ENCODE measurements around the gene SEMA4B.
"Not testable (repeated sequence)": the region's sequence is repeated elsewhere in the genome, so short reads cannot be mapped to it uniquely, and the experiment has no call there.

The SEMA4B gene

DNA sequence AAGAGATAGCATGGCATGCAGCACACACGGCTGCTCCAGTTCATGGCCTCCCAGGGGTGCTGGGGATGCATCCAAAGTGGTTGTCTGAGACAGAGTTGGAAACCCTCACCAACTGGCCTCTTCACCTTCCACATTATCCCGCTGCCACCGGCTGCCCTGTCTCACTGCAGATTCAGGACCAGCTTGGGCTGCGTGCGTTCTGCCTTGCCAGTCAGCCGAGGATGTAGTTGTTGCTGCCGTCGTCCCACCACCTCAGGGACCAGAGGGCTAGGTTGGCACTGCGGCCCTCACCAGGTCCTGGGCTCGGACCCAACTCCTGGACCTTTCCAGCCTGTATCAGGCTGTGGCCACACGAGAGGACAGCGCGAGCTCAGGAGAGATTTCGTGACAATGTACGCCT lies 27.8 kb downstream of the SEMA4B start:
- no peak for DNase-seq

DNA sequence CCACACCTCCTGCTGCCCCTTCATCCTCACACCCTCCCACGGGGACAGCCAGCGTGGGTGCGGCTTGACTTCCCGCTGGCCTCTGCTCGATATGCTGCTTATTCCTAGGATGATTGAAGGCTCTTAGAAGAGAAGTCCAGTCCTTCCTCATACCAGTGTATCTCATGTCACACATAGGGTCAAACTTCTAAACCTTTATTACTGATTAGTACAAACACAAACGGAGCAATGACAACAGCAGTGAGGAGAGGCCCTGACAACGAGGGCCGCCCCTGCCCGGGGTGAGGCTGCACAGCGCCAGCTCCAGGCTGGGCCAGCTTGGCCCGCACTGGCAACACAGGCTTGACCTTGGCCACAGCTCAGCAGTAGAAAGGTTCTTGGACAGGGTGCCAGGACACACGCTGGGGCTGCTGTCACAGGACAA lies 29.0 kb downstream of the SEMA4B start:
- DNase-seq: no peak

DNA sequence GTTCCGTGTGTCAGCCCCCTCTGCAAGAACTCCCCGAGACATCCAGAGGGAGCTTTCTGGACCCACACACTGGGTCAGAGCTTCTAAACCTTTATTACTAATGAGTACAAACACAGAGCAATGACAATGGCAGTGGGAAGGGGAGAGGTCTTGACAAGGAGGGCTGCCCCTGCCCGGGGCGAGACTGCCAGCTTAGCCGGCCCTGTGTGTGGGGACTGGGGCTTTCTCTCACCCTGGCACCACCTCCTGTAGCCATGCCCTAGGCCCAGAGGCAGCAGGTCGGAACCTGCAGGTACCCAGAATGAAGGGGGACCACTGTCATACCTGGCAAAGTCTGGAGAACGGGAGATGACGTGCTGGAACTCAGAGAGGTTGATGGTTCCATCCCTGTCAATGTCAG lies 29.5 kb downstream of the SEMA4B start:
- no peak for DNase-seq

DNA sequence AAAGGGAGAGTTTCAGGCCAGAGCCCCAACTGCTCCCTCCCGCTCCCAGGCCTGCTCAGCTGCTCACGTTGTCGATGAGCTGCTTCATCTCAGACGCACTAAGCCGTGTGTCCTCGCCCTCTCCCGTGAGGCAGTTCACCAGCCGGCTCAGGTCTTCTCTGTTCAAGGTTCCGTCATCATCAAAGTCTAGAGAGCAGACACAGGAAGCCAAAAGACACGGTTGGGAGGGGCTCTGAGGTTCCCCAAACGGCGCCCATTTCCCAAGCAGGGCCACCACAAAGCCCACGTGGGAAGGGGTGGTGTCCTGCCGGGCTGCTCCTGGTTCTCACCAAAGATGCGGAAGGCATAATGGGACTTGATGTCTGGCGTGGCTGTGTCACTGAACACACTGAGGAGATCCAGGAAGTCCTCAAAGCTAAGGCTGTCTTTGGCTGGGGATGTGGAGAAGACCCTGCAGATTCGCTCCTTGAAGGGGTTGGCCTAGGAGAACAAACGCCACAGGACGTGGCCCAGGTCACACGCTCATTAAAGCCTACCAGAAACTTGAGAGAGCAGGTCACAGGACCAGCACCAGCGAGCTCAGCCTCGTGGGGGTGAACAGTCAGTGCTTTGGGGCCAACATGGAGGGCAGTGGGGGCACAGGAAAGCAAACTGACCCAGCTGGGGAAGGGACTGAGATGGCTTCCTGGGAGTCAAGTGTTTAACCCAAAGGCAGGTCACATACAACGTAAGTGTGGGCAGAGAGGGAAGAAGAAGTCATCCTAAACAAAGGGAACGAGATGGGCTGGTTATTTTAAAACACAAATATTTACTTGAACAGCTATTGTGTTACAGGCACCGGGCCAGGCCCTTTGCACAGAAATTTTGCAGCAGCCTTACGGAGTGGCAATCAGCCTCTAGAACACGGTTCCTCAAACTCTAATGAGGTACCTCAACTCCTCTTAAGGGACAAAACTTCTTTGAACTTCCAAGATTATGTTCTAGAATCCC lies 30.2 kb downstream of the SEMA4B start:
- DNase-seq: peak; percentile 89

DNA sequence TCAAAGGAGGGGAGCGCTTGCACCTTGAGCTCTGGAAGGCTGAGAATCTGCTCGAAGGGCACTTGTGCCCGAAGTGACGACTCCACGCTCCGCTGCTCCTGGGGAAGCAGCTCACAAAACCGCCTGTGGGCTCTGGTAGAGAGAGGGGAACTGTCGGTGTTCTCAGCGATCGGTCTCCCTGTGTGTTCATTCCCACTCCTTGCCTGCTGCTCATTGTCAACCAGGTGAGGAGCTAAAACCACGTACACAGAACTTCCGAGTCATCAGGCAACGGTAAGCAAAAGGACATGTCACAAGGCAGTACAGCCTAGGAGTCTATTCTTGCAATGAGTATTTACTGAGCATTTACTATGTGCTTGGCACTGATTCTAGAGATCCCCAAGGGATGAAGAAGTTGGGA lies 31.1 kb downstream of the SEMA4B start:
- DNase-seq: peak; percentile 27

DNA sequence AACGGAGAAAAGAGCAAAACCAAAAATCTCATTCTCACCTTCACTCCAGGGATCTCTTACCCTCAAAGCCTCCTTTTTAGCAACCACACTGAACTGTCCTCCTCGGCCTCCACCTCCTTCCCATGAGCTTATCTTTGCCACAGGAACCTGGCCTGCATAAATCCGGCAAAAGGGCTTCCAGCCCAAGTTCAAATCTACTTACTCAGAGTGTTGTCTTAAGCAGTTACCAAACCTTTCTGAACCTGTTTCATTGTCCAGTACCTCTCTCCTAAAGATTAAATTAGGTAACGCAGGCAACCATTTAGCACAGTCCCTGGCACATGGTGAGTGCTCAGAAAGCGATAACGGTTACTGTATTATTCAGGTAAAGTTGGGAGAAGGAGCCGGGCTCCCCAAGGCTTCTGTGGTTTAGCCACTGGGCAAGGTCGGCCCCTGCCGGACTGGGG lies 31.8 kb downstream of the SEMA4B start:
- DNase-seq: no peak

DNA sequence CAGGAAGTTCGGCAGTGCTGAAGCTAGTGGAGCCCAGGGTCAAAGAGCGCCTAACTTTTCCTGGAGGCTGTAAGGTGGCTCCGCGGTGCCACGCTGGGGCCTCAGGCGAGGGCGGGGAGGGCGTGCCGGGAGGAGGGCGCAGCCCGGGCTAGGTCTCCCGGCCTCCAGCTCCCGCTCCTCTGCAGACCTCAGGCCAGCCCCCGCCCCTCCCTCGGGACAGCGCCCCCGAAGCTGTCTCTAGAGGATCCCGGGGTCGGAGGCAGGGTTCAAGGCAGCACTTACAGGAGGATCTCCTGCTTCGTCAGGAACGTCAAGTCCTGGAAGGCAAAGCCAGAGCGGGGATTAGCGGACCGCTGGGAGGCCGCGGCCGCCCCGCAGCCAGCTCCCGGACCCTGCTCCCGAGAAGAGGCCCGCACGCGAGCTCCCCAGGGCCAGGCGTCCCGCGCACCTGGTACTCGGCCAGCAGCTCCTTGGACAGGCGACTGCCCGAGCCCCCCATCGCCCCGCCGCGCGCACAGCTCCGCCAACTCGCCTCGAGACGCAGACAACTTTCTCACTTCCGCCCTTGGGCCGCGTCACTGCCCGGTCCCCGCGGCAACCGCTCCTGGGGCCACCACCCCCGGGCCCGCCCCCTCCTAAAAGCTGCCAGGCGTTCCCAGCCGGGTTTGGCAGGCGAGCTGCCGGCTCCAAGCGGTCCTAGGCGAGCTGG lies 32.4 kb downstream of the SEMA4B start, which contains the start of gene CIB1:
Gene CIB1, minus strand, starts transcription at position 555 of the 709 bp plus-strand sequence. Its CDS starts 56 bp downstream, at position 499.
- peak; percentile 98 for DNase-seq

DNA sequence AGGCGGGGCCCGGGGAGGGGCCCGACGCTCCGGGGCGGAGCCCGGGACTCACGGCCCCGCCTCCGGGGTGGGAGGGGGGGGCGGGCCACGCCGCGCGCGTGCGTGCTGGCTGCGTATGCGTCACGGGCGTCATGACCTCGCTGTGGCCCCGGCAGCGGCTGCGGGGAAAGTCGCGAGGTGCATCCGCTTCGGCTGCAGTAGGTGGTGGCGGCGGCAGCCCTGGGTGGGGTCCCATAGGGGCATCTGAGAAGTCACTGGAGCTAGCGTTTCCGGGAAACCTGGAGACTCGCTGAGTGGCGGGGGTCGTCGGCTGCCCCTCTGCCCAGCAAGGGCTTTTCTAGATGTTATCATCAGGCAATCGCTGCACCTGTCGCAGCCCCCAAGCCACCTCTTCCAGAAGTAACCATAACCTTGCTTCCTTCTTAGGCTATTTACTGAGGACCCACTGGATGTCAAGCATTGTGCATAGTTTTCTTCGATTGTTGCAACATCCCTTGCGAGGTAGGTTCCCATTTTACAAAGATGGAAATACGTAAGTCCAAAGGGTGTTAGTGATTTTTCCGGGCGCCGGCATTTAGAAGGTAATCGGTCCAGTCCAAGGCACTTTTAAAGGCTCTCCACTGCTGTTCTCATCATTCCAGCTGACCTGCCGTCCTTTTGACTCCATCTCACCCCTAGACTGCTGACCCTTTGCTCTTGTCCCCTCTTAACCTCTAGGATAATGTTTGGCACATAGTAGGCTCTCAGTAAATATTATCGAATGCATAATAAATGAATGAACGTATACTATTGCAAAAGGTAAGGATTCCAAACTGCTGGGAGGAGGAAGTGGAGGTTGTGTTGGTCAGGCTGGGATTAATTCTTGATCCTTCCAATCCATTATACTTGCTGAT lies 33.2 kb downstream of the SEMA4B start, which contains the start of gene GDPGP1:
Gene GDPGP1, plus strand, starts transcription at position 114 of the 893 bp plus-strand sequence. CDS start 6,700 bp downstream, outside the sequence.
- no peak for DNase-seq

DNA sequence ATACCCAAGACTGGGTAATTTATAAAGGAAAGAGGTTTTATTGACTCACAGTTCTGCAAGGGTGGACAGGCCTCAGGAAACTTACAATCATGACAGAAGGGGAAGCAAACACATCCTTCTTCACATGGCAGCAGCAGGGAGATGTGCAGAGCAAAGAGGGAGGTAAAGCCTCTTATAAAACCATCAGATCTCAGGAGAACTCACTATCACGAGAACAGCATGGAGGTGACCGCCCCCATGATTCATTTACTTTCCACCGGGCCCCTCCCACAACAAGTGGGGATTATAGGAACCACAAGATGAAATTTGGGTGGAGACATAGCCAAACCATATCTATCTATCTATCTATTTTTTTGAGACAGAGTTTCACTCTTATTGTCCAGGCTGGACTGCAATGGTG lies 38.2 kb downstream of the SEMA4B start:
- no peak for DNase-seq

DNA sequence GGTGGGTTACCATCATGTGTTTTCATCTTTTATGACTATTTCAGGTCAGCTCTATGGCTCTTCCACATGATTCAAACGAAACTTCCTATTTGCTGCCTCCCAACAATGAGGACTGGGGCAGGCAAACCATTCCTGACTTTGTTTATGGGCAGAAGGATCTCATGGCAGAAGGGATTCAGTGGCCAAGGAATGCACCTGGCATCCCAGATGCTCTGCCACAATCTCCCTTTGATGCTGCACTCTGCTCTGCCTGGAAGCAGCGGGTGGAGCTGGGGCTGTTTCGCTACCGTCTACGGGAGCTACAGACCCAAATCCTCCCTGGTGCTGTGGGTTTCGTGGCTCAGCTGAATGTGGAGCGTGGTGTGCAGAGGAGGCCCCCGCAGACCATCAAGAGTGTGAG lies 39.7 kb downstream of the SEMA4B start:
- no peak for DNase-seq

DNA sequence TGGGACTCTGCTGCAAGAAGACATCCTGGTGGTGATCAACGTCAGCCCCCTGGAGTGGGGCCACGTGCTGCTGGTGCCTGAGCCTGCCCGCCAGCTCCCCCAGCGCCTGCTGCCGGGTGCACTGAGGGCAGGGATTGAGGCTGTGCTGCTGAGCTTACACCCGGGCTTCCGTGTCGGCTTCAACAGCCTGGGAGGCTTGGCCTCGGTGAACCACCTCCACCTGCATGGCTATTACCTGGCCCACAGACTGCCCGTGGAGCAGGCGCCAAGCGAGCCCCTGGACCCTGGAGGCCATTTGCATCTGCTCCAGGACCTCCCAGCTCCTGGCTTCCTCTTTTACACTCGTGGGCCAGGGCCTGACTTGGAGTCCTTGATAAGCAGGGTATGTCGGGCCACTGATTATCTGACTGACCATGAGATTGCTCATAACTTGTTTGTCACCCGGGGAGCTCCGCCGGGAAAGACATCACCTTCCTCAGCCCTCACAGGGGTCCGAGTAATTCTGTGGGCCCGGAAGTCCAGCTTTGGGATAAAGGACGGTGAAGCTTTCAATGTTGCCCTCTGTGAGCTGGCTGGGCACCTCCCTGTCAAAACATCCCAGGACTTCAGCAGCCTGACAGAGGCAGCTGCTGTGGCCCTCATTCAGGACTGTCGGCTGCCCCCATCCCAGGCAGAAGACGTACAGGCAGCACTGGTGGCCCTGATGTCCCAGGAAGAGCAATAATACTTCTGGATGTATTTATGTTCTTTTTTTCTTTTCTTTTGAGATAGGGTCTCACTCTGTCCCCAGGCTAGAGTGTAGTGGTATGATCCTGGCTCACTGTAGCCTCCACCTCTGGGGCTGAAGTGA lies 40.4 kb downstream of the SEMA4B start:
- no peak for DNase-seq

DNA sequence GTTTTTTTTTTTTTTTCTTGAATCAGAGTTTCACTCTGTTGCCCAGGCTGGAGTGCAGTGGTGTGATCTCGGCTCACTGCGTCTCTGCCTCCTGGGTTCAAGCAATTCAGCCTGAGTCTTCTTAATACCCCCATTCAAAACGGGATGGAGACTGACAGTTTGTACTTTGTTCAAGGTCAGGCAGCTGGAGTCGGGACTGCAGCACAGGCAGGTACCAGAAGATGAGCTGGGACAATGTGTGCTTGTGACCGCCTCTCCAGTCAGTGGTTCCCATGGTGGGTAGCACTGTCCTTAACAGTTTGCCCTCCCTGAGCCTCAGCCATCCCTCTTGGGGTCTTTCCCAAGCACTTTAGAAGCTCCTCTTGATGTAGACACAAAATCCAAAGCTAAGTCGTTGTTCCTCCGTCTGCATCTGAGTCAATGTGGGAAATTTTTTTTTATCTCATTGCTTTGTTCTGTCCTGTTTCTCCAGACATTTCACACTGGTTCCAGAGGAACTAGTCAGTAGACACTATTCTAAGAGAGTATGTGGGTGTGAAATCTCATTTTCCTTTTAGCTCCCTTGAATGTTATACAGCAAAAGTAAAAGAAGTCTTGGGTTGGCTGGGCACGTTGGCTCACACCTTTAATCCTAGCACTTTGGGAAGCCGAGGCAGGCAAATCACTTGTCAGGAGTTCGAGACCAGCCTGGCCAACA lies 43.0 kb downstream of the SEMA4B start:
- DNase-seq: no peak

DNA sequence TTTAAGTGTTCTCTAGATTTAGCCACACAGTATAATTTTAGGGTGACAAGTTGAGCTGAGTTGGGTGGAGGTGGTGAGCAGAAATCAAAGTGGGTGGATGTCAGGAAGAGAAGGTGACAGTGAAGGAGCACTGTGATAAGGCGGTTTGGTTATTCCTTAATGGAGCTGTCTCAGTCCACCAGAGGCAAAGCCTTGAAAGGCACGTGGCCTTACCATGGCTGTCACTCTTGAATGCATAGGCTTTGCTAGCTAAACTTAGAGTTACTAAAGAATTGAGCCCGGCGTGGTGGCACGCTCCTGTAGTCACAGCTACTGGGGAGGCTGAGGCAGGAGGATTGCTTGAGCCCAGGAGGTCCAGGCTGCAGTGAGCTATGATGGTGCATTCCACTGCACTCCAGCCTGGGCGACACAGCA lies 47.7 kb downstream of the SEMA4B start:
- DNase-seq: no peak

DNA sequence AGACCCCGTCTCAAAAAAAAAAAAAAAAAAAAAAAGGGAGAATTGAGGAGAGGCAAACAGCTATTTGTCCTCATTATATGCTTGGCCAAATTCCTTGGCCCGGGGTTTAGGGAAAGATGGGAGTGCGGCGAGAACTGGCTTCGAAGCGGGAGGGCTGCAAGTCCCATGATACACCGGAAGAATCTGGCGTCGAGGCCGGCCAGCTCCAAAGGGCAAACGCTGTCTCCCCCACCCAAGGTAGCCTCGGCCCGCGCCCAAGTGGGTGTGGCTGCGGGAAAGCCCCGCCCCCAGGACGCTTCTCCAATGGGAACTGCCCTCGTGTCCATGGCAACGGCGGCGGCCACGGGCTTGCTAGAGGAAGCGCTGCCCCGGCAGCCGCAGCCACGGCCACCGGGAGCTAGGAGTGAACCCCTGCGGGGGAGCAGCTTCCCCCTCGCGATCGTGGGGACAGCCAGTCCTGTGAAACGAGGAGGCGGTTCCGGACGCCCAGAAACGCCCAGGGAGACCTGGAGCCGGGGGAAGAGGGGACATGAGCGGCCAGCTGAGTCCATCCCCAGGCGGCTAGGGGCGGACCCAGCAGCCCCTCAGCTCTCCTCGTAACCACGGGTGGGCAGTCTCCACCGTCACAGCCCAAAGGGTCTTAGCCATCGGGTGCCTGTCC lies 48.2 kb downstream of the SEMA4B start, which contains the start of gene TTLL13:
Gene TTLL13, plus strand, starts transcription at position 354 of the 661 bp plus-strand sequence. CDS start 1,075 bp downstream, outside the sequence.
- peak; percentile 75 for DNase-seq

DNA sequence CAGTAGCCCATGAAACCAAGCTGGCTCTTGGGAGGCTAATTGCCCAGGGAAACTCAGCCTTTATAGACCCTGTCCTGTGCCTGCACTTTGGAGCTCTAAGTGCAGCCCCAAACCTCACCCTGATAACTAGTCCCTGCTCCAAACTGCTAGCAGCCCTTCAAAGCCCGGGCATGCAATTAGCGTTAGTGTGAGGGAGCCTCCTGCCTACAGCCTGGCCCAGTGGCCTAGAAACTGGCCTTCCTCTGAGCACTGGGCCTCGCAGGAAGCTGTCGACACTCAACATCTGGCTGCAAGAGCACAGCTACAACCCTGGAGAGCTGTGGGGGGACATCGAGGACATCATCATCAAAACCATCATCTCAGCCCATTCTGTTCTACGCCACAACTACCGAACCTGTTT lies 56.6 kb downstream of the SEMA4B start:
- DNase-seq: no peak

DNA sequence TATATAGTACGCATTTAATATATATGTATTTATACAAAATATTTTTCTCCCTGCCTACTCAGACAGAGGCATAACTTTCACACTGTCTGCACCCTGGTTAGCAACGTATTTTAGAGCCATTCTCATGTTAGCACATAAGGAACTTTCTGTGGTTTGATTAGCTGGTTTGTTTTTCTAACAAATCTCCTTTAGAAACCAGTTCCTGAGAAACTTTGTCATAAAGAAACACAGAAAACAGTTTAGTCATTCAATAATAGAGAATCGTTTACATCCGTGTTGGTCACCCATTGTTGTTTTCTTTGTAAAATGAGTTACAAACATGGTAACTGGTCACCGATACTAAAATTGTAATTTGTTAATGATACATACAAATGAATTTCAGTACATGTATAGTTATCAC lies 58.4 kb downstream of the SEMA4B start:
- DNase-seq: no peak

DNA sequence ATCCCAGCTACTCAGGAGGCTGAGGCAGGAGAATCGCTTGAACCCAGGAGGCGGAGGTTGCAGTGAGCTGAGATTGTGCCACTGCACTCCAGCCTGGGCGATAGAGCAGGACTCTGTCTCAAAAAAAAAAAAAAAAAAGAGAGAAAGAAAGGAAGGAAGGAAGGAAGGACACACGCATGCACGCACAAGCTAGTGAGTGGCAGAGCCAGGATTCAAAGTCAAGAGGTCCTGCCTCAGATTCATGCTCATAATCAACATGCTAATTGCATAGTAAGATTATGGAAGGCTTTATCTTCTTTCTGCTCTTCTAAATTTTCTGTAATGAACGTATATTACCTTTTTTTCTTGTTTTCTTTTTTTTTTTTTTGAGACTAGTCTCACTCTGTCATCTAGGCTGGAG lies 59.6 kb downstream of the SEMA4B start:
- not testable (repeated sequence) for DNase-seq

DNA sequence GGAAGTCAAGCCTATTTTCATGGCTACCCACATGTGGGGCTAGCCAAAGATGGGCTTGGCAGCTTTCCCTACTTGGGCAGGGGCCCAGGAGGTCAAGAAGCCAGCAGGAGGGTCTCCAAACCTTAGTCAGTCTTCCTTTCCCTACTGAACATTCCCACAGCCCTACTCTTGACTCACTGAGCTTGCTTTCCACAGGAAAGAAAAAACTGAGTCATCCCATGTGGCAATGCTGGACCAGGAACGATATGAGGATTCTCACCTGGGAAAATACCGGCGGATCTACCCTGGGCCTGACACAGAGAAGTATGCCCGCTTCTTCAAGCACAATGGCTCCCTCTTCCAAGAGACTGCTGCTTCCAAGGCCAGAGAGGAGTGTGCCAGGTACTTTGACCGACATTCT lies 60.7 kb downstream of the SEMA4B start:
- no peak for DNase-seq

DNA sequence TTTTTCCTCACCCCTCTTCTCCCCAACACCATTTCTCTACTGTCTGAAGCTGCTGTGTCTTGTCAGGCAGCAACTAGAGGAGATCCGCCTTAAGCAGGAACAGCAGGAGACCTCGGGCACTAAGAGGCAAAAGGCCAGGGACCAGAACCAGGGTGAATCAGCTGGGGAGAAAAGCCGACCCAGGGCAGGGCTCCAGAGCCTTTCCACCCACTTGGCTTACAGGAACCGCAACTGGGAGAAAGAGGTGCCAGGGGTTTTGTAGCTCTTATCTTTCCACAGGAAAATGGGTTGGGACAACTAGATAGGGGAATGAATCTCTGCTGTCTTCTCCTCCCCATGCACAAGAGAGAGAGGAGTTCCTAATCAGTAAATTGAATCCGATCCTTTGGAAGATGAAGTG lies 61.3 kb downstream of the SEMA4B start:
- DNase-seq: no peak

DNA sequence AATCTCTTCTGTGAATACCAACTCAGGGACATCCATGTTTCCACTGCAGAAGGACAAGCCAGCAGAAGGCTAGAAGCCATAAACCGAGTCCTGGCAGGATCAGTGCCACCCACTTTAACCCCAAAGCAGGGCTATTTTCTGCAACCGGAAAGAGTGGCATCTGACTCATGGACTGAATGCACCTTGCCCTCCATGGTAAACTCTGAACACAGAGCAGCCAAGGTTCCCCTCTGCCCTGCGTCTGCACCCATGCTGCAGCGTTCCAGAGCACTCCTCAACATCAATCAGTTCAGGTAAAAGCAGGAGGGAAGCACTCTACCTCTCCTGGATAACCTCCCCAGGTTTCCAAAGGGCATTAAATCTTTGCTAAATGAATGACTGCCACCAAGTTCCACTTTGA lies 63.5 kb downstream of the SEMA4B start:
- no peak for DNase-seq

All from CD4-positive, alpha-beta T cell treated with Interferon gamma for 1 hour (primary cell).